Measurements from ENCODE around the gene DACH2. TPM values are rescaled to one million over a fixed set of nuclear protein-coding genes. Genes with fewer than 3 reads are reported as not detected.

The DACH2 gene
- polyA plus RNA-seq, 3 donors: 23.8 to 28.2 (median 25.8) TPM

- no peak for DNase-seq (ENCODE audit: low read depth in 3 of 3, low spot score in 2 of 3)
Observed at GRCh38 chrX:86295293-86295692, 147.0 kb downstream of the DACH2 start.

- no peak for DNase-seq (ENCODE audit: low read depth in 3 of 3, low spot score in 2 of 3)
Observed at GRCh38 chrX:86322913-86323312, 174.7 kb downstream of the DACH2 start.

GRCh38 chrX:86329174-86329573 is 180.9 kb downstream of the DACH2 start:
- DNase-seq (ENCODE audit: low read depth in 3 of 3, low spot score in 2 of 3): no peak

- no peak for DNase-seq (ENCODE audit: low read depth in 3 of 3, low spot score in 2 of 3)
Observed at GRCh38 chrX:86348669-86349068, 200.4 kb downstream of the DACH2 start.

- no peak for DNase-seq (ENCODE audit: low read depth in 3 of 3, low spot score in 2 of 3)
Observed at GRCh38 chrX:86349115-86349514, 200.9 kb downstream of the DACH2 start.

- no peak for DNase-seq (ENCODE audit: low read depth in 3 of 3, low spot score in 2 of 3)
Observed at GRCh38 chrX:86369847-86370630, 221.8 kb downstream of the DACH2 start.

GRCh38 chrX:86370927-86371326 is 222.7 kb downstream of the DACH2 start:
- no peak for DNase-seq (ENCODE audit: low read depth in 3 of 3, low spot score in 2 of 3)

- DNase-seq (ENCODE audit: low read depth in 3 of 3, low spot score in 2 of 3): no peak
Observed at GRCh38 chrX:86379209-86379608, 231.0 kb downstream of the DACH2 start.

GRCh38 chrX:86383681-86384540 is 235.7 kb downstream of the DACH2 start:
- no peak for DNase-seq (ENCODE audit: low read depth in 3 of 3, low spot score in 2 of 3)

- DNase-seq (ENCODE audit: low read depth in 3 of 3, low spot score in 2 of 3): no peak
Observed at GRCh38 chrX:86407371-86407770, 259.1 kb downstream of the DACH2 start.

- no peak for DNase-seq (ENCODE audit: low read depth in 3 of 3, low spot score in 2 of 3)
Observed at GRCh38 chrX:86421771-86422170, 273.5 kb downstream of the DACH2 start.

- DNase-seq (ENCODE audit: low read depth in 3 of 3, low spot score in 2 of 3): no peak
Observed at GRCh38 chrX:86436116-86436515, 287.9 kb downstream of the DACH2 start.

GRCh38 chrX:86455495-86455894 is 307.2 kb downstream of the DACH2 start:
- DNase-seq (ENCODE audit: low read depth in 3 of 3, low spot score in 2 of 3): peak in 1 of 3 donors; percentile 8

GRCh38 chrX:86460760-86461159 is 312.5 kb downstream of the DACH2 start:
- DNase-seq (ENCODE audit: low read depth in 3 of 3, low spot score in 2 of 3): no peak

GRCh38 chrX:86504297-86504696 is 356.0 kb downstream of the DACH2 start:
- no peak for DNase-seq (ENCODE audit: low read depth in 3 of 3, low spot score in 2 of 3)

- DNase-seq (ENCODE audit: low read depth in 3 of 3, low spot score in 2 of 3): peak in 2 of 3 donors; percentile 13 to 26
Observed at GRCh38 chrX:86507331-86507730, 359.1 kb downstream of the DACH2 start.

GRCh38 chrX:86579777-86580176 is 431.5 kb downstream of the DACH2 start:
- no peak for DNase-seq (ENCODE audit: low read depth in 3 of 3, low spot score in 2 of 3)

GRCh38 chrX:86604607-86605006 is 456.4 kb downstream of the DACH2 start:
- DNase-seq (ENCODE audit: low read depth in 3 of 3, low spot score in 2 of 3): no peak

- DNase-seq (ENCODE audit: low read depth in 3 of 3, low spot score in 2 of 3): no peak
Observed at GRCh38 chrX:86696951-86697350, 548.7 kb downstream of the DACH2 start.

GRCh38 chrX:86711531-86712180 is 563.4 kb downstream of the DACH2 start:
- no peak for DNase-seq (ENCODE audit: low read depth in 3 of 3, low spot score in 2 of 3)

- DNase-seq (ENCODE audit: low read depth in 3 of 3, low spot score in 2 of 3): no peak
Observed at GRCh38 chrX:86714441-86714840, 566.2 kb downstream of the DACH2 start.
